LHCN-M2 (cell line): ENCODE measurements around the gene IFNL2. TPM values are rescaled to one million over a fixed set of nuclear protein-coding genes. Genes with fewer than 3 reads are reported as not detected.
"Not testable (repeated sequence)": the region's sequence is repeated elsewhere in the genome, so short reads cannot be mapped to it uniquely, and the experiment has no call there.

Experiments
- DNase-seq: peaks from one replicate; pipeline ENCODE4 v3.0.0-alpha.2; 2012; ENCODE audit warnings: low read depth
- polyA plus RNA-seq: library from polyadenylated mRNA; unstranded; fragments of >200 nt; gene quantifications from one replicate; pipeline ENCODE4 v1.2.1, GENCODE V29; 2012; ENCODE audit warnings: missing spikeins
- total RNA-seq: library from RNA; depleted of rRNA; stranded (reverse); fragments of >200 nt; gene quantifications from 2 replicates; pipeline ENCODE4 v1.2.3, GENCODE V29; 2014; rRNA removed

The IFNL2 gene
- total RNA-seq, result not detected in 2 replicates
- not detected for polyA plus RNA-seq

DNA sequence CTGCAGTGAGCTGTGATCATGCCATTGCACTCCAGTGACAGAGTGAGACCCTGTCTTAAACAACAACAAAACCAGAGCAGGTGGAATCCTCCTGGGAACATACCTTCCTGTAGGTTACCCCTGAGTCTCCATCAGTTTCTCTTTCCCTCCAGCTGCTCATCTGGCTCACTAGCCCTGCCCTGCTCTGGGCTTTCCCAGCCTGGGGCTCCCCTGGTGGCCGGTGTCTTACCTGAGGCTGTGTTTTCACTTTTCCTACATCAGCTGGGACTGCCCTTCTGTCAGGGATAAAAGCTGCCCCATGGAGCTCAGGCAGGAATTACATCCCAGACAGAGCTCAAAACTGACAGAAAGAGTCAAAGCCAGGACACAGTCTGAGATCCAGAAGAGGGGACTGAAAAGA lies at the start of gene IFNL2:
TSS of gene IFNL2 (plus strand) at position 312 of the 400 bp plus-strand sequence. CDS start 173 bp downstream, outside the sequence.
- DNase-seq, result not testable (repeated sequence)

DNA sequence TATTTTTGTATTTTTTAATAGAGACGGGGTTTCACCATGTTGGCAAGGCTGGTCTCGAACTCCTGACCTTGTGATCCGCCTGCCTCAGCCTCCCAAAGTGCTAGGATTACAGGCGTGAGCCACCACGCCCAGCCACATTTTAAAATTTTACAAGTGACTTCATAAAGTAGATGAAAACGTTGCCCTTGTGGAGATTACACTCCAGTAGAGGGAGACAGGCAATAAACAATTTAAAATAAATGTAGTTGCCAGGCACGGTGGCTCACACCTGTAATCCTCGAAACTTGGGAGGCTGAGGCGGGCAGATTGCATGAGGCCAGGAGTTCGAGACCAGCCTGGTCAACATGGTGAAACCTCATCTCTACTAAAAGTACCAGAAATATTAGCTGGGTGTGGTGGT lies 49.1 kb upstream of the IFNL2 start:
- not testable (repeated sequence) for DNase-seq

- peak; percentile 25 for DNase-seq
Measured at GRCh38 chr19:39223703-39224279, 44.4 kb upstream of the IFNL2 start.

- no peak for DNase-seq
Measured at GRCh38 chr19:39224910-39225309, 43.3 kb upstream of the IFNL2 start.

- no peak for DNase-seq
Measured at GRCh38 chr19:39230096-39230764, 38.0 kb upstream of the IFNL2 start.

- no peak for DNase-seq
Measured at GRCh38 chr19:39232708-39233107, 35.5 kb upstream of the IFNL2 start.

GRCh38 chr19:39236527-39236926 lies 31.7 kb upstream of the IFNL2 start:
- DNase-seq, result no peak

GRCh38 chr19:39237200-39238184 lies 30.7 kb upstream of the IFNL2 start:
- DNase-seq, result no peak

GRCh38 chr19:39238209-39238608 lies 30.0 kb upstream of the IFNL2 start:
- DNase-seq, result no peak

GRCh38 chr19:39238944-39239343 lies 29.3 kb upstream of the IFNL2 start:
- no peak for DNase-seq

DNA sequence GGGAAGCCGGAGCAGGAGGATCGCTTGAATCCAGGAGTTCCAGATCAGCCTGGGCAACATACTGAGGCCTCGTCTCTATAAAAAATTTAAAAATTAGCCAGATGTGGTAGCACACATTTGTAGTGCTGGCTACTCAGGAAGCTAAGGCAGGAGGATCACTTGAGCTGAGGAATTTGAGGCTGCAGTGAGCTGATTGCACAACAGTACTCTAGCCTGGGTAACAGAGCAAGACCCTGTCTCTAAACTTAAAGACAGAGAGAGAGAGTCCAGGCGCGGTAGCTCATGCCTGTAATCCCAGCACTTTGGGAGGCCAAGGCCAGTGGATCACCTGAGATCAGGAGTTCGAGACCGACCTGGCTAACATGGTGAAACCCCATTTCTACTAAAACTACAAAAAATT lies 27.8 kb upstream of the IFNL2 start:
- DNase-seq, result no peak

DNA sequence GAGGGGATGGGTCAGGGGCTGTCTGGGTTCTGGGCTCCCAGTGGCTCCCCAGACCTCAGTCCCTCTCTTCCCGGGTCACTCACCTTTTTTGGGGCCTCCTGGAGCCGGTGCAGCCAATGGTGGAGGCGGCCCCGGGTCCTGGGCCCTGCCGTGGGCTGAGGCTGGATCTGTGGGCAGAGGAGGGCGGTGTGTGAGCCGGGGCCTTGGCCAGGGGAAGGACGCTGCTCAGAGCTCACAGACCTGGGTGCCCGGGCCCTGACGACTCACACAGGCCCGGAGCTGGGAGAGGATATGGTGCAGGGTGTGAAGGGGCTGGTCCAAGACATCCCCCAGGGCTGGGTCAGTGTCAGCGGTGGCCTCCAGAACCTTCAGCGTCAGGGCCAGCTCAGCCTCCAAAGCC lies 24.5 kb upstream of the IFNL2 start:
- DNase-seq, result not testable (repeated sequence)

- not testable (repeated sequence) for DNase-seq
Measured at GRCh38 chr19:39244410-39245100, 23.6 kb upstream of the IFNL2 start, which contains the start of gene IFNL3. IFNL3 (minus strand) TSS chr19:39245006; CDS start chr19:39244967, 39 bp downstream.

DNA sequence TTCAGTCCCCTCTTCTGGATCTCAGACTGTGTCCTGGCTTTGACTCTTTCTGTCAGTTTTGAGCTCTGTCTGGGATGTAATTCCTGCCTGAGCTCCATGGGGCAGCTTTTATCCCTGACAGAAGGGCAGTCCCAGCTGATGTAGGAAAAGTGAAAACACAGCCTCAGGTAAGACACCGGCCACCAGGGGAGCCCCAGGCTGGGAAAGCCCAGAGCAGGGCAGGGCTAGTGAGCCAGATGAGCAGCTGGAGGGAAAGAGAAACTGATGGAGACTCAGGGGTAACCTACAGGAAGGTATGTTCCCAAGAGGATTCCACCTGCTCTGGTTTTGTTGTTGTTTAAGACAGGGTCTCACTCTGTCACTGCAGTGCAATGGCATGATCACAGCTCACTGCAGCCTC lies 23.0 kb upstream of the IFNL2 start:
- not testable (repeated sequence) for DNase-seq

GRCh38 chr19:39246951-39247669 lies 21.1 kb upstream of the IFNL2 start:
- no peak for DNase-seq

DNA sequence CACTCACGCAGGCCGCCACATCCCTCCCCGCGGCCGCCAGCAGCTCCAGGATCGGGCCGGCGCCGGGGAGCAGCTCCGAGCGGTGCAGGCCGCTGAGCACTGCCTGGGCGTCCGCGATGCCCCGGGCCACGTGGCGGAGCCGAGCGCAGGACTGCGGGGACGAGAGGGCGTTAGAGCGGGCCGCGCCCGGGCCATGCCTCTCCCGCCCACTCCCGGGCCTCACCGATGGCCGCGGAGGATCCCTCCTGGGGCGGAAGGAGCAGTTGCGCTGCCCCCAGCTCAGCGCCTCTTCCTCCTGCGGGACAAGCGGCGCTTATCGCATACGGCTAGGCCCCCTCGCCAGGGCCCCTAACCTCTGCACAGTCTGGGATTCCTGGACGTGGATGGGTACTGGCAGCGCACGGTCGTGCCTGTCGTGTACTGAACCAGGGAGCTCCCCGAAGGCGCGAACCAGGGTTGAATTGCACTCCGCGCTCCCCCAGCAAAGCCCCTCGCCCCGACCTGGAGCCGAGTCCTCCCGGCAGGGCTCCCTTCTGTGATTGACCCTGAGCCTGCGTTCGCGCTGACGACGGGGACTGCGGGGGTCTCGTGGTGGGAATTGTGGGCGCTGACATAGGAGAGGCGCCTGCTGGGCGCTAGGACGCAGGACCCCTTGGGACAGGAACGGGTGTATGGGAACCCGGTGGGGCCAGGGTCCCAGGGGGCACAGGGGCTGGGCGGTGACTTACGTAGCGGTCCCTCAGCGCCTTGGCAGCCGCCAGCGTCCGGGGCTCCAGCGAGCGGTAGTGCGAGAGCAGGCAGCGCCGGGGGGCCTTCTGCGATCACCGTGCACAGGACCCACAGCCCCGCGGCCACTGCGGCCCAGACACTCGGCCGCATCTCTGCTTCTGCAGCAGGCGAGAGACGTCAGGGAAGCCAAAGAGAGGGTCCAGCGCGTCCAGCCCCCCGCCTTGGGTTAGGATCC lies 20.2 kb upstream of the IFNL2 start:
- DNase-seq, result no peak

- DNase-seq, result no peak
Measured at GRCh38 chr19:39248806-39249205, 19.4 kb upstream of the IFNL2 start, which contains the start of gene IFNL4. IFNL4 (minus strand) TSS chr19:39248856.

DNA sequence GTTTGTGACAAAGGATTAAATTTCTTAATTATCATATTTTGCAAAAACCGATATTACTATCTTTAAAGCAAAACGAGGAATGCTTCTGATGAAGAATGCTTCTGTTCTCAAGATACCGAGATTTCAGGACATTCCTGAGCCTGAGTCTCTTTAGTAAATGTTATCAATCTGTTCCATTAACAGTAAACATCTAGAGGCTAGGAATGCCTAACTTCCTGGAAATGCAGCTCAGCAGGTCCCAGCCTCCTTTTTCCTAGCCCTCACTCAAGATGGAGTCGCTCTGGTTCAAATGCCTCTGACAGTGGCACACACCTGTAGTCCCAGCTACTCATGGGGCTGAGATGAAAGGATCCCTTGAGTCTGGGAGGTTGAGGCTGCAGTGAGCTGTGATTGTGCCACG lies 17.1 kb upstream of the IFNL2 start:
- DNase-seq, result no peak

DNA sequence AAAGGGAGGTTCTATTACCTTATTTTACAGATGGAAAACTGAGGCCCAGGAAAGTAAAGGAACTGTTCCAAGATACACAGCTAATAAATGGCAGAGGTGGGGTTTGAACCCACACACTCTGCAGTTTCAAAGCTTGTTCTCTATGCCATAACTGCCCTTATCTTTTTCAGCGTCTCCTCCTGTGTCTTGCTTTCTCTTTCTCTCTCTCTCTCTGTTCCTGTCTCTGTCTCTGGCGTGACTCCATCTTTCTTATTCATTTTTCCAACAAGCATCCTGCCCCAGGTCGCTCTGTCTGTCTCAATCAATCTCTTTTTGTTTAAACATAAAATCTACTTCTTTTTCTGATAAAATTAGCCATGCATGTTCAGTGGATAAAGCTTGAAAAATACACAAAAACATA lies 16.4 kb upstream of the IFNL2 start:
- DNase-seq, result no peak
